Measurements from ENCODE around the gene MDGA2. TPM values are rescaled to one million over a fixed set of nuclear protein-coding genes. Genes with fewer than 3 reads are reported as not detected.

The MDGA2 gene
- total and polyA plus RNA-seq, 12 donors = 0.05 to 0.15 TPM; not detected in 10

GRCh38 chr14:47332106-47332505, 343.3 kb downstream of the MDGA2 start:
- DNase-seq = no peak
- no peaks in the 10 kb centered on the region for H3K27me3 ChIP-seq
- H3K36me3 ChIP-seq = no peaks in the 10 kb centered on the region
- ATAC-seq = no peak
- intact Hi-C loops (cut with DNase I) = no loop called here
- TF ChIP-seq CTCF (IDR thresholded peaks at IDR 0.05) = no peak
- peaks cover 0 to 4% (median 0%) of the 10 kb centered on the region in 9 donors for H3K4me1 ChIP-seq
- no peak overlapping the region for H3K4me3 ChIP-seq
- no peak overlapping the region for H3K27ac ChIP-seq
- no peaks in the 10 kb centered on the region for H3K9me3 ChIP-seq

GRCh38 chr14:47328376-47328775, 347.0 kb downstream of the MDGA2 start:
- 80 to 83% methylated on average over 4 of the region's 4 CpGs for WGBS, 2 donors
- DNase-seq = no peak
- TF ChIP-seq CTCF (IDR thresholded peaks at IDR 0.05) = no peak
- H3K4me1 ChIP-seq = peaks cover 0 to 4% (median 0%) of the 10 kb centered on the region in 9 donors
- intact Hi-C loops (cut with DNase I) = no loop called here
- H3K36me3 ChIP-seq = no peaks in the 10 kb centered on the region
- ATAC-seq = no peak
- H3K9me3 ChIP-seq = no peaks in the 10 kb centered on the region
- no peak overlapping the region for H3K4me3 ChIP-seq
- no peaks in the 10 kb centered on the region for H3K27me3 ChIP-seq
- no peak overlapping the region for H3K27ac ChIP-seq

- WGBS, 2 donors = 90 to 95% methylated on average over 3 of the region's 3 CpGs
- H3K9me3 ChIP-seq = no peaks in the 10 kb centered on the region
- no peaks in the 10 kb centered on the region for H3K27me3 ChIP-seq
- intact Hi-C loops (cut with DNase I) = no loop called here
- H3K4me3 ChIP-seq = no peak overlapping the region
- no peaks in the 10 kb centered on the region for H3K36me3 ChIP-seq
- DNase-seq (no peak), ATAC-seq (no peak)
- H3K27ac ChIP-seq = no peak overlapping the region
- TF ChIP-seq CTCF (IDR thresholded peaks at IDR 0.05) = no peak
- peaks cover 0 to 4% (median 0%) of the 10 kb centered on the region in 9 donors for H3K4me1 ChIP-seq
Measured at GRCh38 chr14:47327336-47327735, 348.1 kb downstream of the MDGA2 start.

- no peak for TF ChIP-seq CTCF (IDR thresholded peaks at IDR 0.05)
- no peaks in the 10 kb centered on the region for H3K9me3 ChIP-seq
- no peaks in the 10 kb centered on the region for H3K27me3 ChIP-seq
- no peak for DNase-seq
- no peak overlapping the region for H3K27ac ChIP-seq
- no peaks in the 10 kb centered on the region for H3K36me3 ChIP-seq
- H3K4me1 ChIP-seq = no peaks in the 10 kb centered on the region
- no peak for ATAC-seq
- 69 to 77% methylated on average over 2 of the region's 2 CpGs for WGBS, 2 donors
- intact Hi-C loops (cut with DNase I) = no loop called here
- no peak overlapping the region for H3K4me3 ChIP-seq
Measured at GRCh38 chr14:47322751-47323150, 352.7 kb downstream of the MDGA2 start.

GRCh38 chr14:47302121-47302520, 373.3 kb downstream of the MDGA2 start:
- intact Hi-C loops (cut with DNase I) = no loop called here
- DNase-seq = no peak
- ATAC-seq = no peak
- H3K4me1 ChIP-seq = no peaks in the 10 kb centered on the region
- no peak overlapping the region for H3K4me3 ChIP-seq
- 66 to 75% methylated on average over 2 of the region's 2 CpGs for WGBS, 2 donors
- H3K27me3 ChIP-seq = no peaks in the 10 kb centered on the region
- no peak overlapping the region for H3K27ac ChIP-seq
- no peaks in the 10 kb centered on the region for H3K36me3 ChIP-seq
- TF ChIP-seq CTCF (IDR thresholded peaks at IDR 0.05) = no peak
- peaks cover 0 to 5% (median 0%) of the 10 kb centered on the region in 11 donors for H3K9me3 ChIP-seq
